ENCODE data around the gene IRF4.
"Not testable (repeated sequence)": the region's sequence is repeated elsewhere in the genome, so short reads cannot be mapped to it uniquely, and the experiment has no call there.

The IRF4 gene

GRCh38 chr6:366389-367297 lies 24.9 kb upstream of the IRF4 start:
- no peak for DNase-seq (ENCODE audit: low spot score)

DNA sequence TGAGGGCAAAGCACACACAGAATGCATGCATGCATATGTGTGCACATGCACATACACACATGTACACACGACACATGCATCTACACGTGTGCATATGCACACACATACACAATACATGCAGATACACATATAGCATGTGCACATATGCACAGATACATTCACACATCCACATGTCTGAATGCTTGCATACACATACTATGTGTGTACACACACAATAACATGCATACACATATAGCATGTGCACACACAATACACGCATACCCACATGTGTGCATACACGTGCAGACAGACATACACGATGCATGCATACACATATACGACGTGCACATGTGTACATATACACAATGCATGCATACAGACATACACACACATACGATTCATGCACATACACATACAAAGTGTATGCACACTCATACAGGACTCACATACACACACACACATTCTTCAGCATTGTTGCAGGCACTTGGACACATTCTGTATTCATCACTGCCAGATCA lies 24.2 kb upstream of the IRF4 start:
- DNase-seq (ENCODE audit: low spot score), result no peak

GRCh38 chr6:367891-368630 lies 23.5 kb upstream of the IRF4 start:
- DNase-seq (ENCODE audit: low spot score), result no peak

DNA sequence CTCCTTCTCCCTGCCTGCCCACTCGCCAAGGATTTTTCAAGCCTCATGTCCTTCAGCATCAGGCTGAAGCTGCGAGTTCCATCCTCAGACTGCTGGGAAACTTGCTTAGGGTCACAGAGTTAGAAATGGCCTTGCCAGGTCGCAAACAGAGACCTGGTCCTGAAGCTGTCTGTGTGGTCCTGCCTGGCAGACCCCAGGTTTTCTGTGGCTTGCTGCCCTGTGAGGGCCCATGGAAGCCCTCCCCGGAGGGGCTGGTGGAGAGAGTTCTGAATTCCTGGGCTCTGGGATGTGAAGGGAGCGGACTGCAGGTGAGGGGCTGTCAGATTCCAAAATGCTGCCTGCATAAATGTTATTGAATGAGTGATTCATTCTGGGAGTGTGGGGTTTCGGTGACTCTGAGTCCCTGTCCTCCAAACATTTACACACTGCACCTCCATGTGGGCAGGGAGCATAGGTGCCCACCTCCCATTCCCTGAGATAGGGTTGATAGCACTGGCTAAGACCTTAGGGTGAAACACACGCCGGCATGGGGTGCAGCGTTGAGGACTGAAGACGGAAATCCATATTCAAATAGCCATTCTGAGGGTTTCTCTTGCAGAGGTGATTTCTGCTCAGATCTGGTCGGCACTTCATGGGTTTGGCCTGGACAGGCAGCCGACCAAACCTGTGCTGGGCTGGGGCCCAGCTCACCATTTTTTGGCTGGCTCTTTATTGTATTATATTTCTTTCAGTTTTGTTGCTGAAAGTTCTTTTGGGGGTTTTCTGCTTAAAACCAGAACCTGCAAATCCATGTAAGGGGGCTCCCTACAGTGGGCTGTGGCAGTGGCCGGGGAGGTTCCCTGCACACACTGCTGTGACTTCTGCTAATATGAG lies 21.8 kb upstream of the IRF4 start:
- no peak for DNase-seq (ENCODE audit: low spot score)

GRCh38 chr6:370555-370954 lies 21.0 kb upstream of the IRF4 start:
- no peak for DNase-seq (ENCODE audit: low spot score)

- DNase-seq (ENCODE audit: low spot score), result not testable (repeated sequence)
Observed at GRCh38 chr6:371851-372250, 19.7 kb upstream of the IRF4 start.

DNA sequence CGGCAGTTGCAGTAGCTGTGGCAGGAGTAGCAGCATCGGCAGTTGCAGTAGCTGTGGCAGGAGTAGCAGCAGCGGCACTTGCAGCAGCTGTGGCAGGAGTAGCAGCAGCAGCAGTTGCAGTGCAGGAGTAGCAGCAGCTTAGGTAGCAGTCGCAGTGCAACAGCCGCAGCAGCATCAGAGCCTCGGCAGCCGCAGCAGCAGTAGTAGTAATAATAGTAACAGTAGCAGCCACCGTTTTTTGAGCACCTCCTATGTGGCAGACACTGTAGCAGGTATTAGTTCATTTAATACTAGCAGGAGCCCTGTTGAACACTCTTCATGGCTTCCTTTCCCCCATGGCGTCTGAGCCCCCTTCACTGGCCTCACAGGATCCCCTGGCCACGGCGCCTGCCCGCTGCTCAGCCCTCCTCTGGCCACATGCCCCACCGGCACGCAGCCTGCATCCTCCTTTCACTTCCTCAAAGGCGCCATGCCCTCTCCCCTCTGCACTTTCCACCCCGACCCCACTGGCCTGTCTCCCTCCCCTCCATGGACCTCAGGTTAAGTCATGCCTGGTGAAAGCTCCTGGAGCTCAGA lies 19.1 kb upstream of the IRF4 start:
- DNase-seq (ENCODE audit: low spot score), result no peak

DNA sequence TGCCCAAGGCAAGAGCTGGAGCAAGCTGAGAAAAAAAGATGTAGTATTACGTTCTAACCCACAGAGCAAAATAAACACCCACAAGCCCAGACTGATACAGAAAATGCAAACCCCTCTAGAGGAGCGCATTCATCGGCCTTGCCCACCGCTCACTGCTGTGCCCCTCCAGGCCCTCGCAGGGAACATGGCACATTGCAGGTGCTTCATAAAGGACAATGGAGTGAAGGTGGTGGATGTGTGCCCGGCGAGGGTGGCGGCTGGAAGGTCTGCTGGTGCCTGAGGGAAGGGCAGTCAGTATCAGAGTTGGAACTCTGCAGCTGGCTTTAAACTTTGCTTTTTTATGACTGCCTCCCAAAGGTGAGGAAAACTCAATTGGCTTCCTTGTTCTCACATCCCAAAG lies 18.5 kb upstream of the IRF4 start:
- DNase-seq (ENCODE audit: low spot score), result no peak

GRCh38 chr6:373773-374724 lies 17.5 kb upstream of the IRF4 start:
- DNase-seq (ENCODE audit: low spot score), result no peak

DNA sequence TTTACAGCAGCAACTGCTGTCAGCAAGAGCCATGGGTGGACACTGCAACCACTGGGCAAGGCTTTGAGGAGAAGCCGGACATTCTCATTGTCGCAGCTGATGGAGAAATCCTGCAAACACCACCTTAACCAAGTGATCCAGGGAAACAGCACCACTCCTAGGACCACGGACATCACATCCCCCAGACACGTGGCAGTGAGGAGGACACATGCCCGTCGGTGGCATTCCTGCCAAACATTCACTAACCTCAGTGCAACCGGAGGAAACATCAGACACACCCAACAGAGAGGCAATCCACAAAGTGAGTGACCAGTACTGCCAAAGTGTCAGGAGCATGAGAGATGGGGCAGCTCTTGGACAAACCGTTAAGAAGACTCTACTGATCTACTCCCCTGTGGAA lies 16.6 kb upstream of the IRF4 start:
- DNase-seq (ENCODE audit: low spot score), result no peak

DNA sequence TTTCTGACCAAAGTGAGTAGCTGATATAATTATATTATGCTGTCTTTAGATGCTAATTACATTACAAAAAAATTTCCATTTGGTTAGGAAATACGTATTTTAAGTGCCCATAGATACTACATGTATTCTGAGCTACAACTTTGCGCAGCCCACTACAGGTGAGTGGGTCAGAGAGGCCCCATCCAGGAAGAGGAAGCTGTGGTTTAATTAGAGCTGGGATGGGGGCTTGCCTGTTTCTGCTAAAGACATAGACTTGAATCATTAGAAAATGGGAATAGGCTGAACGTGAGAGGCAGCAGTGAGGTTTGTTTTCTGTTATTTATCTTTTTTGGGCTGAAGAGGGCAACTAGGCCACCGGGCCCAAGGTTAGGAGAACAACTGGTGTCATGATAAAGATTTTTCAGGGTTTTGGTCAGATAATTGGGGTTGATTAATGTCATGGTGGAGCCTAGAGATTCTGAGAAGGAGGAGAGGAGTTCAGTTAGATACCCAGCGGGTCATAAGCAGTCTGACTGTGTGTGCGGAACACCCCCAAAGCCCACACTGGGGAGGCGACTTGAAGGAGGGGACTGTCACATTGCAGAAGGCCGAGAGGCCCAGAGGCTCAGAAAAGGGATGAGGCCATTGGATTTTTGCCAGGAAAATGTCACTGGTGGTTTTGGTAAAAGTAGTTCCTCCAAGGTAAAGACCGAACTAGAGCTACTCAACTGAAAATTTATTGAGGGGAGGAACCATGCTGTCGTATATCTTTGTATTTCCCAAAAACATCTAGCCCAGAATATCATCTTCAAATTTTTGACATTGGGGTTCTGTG lies 14.5 kb upstream of the IRF4 start:
- no peak for DNase-seq (ENCODE audit: low spot score)

DNA sequence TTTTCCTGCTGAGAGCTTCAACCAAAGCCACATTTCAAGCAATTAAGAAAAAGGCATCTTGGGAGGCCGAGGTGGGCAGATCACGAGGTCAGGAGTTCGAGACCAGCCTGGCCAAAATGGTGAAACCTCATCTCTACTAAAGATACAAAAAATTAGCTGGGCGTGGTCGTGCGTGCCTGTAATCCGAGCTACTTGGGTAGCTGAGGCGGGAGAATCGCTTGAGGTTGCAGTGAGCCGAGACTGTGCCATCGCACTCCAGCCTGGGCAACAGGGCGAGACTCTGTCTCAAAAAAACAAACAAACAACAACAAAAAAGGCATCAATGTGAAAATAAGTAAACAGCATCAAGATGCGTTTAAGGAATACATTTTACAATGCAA lies 13.9 kb upstream of the IRF4 start:
- not testable (repeated sequence) for DNase-seq (ENCODE audit: low spot score)

GRCh38 chr6:378090-378957 lies 13.2 kb upstream of the IRF4 start:
- DNase-seq (ENCODE audit: low spot score), result no peak

GRCh38 chr6:378958-379409 lies 12.6 kb upstream of the IRF4 start:
- DNase-seq (ENCODE audit: low spot score), result no peak

DNA sequence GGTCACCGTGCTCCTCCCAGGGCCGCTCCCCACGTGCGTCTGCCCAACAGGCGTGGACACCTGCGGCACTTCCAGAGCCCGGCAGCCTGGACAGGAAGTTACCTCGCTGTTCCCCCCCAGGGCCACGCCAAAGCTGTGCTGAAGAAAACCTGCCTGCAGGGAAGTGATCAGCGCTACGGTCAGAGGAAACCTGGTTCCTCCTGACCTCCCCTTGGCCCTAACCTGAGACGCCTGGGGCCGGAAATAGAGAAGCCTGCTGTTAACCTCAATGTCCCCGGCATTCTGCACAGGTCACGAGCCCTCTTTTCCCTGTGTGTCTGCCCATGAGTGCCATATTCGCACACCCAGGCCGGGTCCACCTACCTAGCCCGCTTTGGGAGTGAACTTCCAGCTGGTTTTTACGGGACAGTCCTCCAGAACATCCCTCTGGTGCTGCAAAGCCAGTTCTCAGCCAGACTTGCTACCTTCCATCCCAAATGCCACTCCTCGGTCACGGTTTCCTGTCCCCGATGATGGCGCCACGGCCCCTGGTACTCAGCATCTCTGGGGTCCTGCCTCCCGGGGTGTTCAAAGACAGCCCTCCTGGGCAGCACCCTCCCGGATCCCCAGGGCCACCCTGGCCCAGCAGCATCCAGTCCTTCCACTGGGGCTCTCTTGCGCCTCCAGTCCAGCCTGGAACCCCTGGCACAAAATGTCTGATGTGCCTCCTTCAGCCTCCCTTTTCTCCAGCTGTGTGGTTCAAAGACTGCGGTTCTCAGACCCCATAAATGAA lies 12.0 kb upstream of the IRF4 start:
- DNase-seq (ENCODE audit: low spot score), result no peak

DNA sequence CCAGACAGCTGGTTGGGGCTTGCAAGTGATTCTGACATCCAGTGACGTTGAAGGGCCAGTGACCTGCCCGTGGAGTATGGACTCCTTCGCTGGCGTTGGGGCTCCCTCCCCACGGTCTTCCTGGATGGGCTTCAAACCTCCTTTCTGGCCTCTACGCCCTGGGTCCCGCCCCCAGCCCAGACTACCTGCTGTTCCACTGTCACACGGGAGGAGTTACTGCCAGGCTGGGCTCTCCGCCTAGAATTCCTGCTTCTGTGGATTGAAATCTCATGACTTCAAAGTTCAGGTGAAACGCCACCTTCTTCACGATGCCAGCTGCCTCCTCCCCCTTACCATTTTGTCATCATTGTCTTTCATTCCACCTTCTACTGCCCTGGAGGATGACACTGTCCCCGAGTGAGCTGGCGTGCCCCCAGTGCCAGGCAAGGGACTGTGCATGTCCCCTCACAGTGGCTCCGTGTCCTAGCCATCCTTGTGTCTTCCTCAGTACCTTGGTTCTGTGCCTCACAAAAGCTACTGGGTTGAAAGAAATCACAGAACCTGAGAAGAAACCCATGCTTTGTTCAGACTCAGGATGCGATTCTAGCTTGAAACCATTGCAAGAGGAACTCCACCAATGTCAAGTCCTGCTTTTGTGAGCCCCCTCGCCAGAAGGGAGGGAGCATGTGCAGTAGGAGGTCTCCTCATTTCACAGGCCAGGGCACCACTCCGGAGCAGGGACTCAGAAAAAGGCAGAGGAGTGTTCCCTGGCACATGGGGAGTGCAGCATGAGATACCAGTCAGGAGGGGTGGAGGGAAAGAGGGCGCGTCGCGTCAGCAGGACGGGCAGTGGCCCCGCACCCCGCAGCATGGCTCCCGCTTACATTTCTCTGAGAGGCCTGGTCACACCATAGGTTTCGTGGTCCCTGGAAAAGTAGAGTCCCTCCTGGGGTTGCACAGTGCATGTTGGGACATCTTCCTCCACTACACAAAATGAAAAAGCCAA lies 11.0 kb upstream of the IRF4 start:
- DNase-seq (ENCODE audit: low spot score), result no peak
